KG1 (cell line): Measurements from ENCODE around the gene APBB2.
"Not testable (repeated sequence)": the region's sequence is repeated elsewhere in the genome, so short reads cannot be mapped to it uniquely, and the experiment has no call there.

ENCODE experiments used
- DNase-seq: peaks from one replicate; lab custom pipeline; 2025; lab: John Stamatoyannopoulos, UW

The APBB2 gene

DNA sequence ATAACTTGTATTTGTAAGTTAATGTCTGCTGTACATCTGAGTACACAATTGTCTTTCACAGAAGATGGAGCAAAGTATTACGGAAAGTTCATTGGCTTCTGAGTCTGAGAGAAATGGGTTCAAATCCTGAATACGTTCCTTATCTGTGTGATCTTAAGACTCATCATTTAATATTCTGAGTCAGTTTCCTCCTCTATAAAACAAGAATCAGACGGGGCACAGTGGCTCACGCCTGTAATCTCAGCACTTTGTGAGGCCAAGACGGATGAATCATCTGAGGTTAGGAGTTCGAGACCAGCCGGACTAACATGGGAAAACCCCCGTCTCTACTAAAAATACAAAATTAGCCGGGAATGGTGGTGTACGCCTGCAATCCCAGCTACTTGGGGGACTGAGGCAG lies 57.8 kb downstream of the APBB2 start:
- no peak for DNase-seq

DNA sequence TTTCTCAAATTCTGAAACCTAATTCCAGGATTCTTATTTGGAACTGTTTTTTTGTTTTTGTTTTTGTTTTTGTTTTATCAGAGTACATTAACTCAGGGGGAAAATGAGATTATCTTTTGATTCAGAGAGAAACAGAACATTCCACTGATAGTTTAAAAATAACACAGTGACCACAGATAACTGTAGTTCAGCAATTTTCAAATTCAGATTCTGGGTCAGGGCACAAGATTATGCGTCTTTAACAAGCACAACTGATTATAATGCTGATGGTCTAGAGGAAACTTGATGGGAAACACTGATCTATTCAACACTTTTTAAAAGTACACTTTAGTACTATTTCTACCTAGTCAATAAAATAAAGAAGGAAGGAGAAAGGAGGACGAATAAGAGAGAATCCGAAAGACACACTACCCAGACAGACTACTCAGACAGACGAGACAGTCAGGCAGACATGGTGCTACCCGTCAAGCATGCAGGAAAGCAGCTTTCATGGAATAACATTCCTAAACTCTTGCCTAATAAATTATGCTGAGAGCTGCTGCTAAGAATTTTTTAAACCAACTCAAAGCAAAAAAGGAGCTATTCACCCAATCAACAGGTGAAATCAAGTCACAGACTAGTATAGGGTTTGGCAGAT lies 59.0 kb downstream of the APBB2 start:
- DNase-seq, result no peak

DNA sequence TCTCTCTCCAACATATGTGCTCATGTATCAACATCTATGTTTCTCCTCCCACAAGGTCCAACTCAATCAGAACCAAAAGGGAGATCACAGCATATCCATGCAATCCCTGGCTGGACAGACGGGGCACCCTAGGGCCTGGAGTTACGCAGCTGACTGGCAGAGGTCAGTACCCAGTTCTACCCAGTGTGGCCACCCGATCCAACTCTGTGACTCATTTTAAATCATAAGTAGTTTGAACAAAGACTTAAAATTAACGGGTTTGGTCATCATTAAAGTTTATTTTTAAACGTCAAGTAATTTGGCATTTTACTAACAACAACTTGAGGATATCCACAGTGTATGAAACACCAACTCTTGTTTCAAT lies 59.5 kb downstream of the APBB2 start:
- DNase-seq, result no peak

DNA sequence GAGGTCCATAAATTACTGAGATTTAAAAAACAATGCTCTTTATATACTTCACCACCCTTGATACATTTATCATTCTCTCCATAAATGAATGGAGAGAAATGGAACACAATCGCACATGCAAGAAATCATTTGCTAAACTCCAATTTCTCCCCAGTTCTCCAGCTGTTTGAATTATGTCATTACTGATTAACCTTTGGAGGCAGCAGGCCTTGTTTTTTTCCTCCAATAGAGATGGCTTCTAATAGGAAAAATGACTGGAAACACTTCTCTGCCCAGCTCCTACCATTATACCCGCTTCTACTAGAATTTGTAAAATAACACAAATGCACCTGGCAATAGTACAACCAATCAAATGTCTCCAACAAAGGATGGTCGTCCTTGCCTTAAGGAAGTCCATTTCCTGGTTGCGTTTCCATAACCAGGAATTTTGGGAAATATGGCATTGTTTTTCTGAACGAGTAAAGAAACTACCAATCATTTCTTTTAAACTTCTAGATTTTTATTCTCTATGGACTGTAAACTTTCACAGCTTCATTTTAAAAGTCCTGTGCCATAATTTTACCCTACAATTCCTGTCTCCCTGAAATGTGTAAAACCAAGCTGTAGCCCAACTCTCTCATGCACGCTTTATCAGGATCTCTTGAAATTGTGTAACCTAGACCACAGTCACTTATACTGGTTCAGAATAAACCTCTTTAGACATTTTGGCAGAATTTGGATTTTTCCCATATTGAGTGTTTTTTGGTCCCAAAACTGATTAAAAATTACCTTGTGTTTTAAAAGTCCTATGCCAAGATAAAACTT lies 60.1 kb downstream of the APBB2 start:
- DNase-seq, result no peak

DNA sequence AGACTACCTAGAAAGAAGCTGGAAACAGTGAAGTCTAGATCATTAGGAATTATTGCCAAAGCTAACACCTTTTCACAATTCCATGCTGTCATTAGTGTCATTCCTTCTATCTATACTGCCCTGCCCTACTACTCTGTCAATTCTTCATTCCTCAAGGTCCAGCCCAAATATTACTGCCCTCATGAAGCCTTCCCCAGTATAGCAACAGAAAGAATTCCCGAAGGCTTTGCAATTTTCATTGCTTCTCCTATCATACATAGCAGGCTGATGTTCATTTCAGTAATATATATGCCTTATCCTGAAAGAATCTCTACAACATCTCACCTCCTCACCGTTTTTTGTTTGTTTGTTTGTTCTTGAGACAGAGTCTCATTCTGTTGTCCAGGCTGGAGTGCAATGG lies 63.9 kb downstream of the APBB2 start:
- no peak for DNase-seq

DNA sequence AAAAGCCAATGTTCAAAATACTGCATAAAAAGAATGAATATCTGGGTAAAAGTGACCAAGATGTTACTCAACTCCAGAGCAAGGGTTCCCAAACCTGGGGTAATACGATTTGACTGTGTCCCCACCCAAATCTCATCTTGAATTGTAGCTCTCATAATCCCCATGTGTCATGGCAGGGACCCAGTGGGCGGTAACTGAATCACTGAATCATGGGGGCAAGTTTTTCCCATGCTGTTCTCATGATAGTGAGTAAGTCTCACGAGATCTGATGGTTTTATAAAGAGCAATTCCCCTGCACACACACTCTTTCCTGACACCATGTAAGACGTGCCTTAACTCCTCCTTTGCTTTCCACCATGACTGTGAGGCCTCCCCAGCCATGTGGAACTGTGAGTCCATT lies 64.8 kb downstream of the APBB2 start:
- DNase-seq, result not testable (repeated sequence)

DNA sequence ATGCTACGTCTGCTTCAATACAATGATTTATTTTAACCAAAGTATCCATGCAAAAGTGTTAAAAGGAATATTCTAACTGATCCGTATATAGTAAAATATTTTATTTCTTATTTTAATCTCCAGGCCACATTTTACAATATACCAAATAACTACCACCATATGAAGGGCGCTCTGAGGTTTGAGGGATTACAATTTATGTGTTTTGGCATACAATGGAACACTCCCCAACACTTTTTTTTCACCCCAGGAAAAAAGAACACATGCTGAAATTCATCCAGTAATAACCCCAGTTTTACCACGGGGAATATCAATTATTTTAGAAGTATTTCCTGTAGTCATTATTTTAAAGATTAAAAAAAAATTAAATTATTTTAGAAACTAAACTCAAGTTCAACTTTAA lies 65.4 kb downstream of the APBB2 start:
- no peak for DNase-seq

DNA sequence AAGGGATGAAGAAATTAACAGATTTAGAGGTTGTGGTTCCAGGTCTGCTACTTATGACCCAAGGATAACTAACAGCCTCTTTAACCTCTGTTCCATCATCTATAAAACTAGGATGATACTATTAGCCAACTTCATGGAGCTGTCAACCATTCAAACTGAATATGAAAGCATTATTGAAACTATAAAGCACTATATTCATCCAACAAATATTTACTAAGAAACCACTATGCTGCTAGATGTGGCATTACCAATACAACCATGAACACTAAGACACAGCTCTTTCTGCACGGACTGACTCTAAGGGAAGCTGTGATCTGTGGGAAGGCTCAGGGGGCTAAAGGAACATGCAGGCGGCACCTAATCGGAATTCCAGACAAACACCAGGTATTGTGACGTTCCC lies 66.0 kb downstream of the APBB2 start:
- no peak for DNase-seq

DNA sequence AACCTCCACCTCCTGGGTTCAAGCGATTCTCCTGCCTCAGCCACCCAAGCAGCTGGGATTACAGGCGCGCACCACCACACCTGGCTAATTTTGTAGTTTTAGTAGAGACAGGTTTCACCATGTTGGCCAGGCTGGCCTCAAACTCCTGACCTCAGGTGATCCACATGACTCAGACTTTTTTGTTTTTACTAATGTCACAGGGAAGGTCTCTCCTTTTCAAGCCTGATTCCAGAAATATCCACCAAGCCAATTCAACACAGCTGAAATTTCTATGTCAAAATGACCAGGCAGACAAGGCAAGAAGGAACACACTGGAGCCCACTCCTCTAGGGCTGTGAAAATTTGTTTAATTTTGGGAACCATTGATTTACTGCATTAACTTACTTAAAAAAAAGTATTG lies 66.8 kb downstream of the APBB2 start:
- DNase-seq, result not testable (repeated sequence)

DNA sequence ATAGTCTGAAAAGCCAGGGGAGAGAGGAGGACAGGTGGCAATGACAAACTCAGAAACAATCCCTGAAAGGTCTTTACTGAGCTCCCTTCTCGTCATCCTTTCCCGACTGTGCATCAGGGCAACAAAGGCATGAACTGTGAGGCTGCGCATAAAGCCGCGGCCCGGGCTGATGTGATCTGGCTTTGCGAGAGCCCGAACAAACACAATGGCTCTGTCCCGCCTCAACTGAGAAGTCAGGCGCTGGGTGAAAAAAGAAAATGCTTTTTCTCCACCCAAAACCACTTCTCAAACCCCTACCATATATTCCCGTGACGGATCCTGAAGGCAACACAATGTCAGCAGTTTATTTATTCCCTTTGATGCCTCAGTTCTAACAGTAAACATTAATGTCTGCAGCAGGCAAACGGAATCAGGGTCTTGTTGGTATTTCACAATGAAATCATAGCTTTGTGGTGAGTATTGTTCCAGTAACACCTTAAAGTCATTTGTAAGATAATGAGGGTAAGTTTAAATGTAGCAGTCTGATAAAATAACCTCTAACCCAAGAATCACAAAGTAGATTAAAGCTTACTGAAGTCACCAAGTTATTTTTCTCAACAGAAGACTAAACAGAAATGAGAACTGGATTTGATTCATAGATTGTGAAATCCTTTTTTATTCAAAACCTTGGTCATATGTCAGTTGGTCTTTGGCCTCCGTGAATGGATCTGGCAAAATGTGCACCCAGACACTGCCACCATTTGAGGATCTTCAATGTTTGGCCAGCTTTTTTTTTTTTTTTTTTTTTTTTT lies 67.4 kb downstream of the APBB2 start:
- DNase-seq, result no peak

DNA sequence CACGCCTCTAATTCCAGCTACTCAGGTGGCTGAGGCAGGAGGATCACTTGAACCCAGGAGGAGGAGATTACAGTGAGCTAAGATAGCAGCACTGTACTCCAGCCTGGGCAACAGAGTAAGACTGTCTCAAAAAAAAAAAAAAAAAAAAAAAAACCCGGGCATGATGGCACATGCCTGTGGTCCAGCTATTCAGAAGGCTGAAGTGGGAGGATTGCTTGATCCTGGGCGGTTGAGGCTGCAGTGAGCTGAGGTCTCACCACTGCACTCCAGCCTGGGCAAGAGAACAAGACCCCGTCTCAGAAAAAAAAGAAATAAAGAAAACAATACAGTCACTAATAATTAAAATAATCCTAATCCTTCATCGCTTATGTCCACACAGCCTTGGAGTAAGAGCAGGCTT lies 68.1 kb downstream of the APBB2 start:
- no peak for DNase-seq

DNA sequence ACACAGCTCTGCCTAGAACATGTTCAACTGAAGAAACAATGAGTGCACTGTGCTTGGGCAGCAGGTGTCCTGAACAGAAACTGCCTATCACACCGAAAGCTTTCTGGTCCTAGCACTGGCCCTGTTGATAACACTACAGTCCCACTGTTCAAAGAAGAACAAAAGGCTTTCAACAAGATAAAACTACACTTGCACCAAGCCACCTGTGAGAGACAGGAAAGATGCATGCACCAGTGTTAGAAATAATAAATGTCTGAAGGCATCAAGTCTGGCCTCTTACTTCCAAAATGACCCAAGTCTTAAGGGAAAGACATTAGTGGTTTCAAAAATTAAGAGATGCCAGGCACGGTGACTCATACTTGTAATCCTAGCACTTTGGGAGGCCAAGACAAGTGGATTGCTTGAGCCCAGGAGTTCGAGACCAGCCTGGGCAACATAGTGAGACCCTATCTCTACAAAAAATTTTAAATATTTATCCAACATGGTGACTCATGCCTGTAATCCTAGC lies 68.7 kb downstream of the APBB2 start:
- DNase-seq, result no peak

DNA sequence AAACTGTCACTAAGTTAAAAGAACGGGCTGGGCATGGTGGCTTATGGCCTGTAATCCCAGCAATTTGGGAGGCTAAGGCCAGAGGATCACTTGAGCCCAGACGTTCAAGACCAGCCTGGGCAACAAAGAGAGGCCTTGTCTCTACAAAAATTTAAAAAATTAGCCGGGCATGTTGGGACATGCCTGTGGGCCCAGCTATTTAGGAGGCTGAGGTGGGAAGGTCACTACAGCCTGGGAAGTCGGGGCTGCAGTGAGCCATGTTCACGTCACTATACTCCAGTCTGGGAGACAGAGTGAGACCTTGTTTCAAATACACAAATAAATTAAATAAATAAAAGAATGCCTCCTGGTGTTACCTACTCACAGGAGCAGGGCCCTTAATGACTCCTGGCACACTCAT lies 69.5 kb downstream of the APBB2 start:
- no peak for DNase-seq

DNA sequence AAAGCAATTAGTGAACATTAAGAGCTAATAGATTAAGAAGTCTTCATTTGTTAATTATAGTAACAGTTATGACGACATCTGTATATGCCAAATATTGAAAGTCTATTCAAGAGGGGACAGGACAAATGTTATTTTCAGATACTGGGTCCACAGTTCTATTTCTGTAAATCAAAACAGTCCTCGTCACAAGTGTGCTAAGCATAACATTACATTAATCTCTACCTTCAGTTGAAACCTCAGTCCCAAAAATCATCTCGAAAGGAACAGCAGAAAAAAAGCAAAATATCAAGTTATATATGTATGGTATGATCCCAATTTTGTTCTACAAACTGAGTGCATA lies 70.3 kb downstream of the APBB2 start:
- no peak for DNase-seq

DNA sequence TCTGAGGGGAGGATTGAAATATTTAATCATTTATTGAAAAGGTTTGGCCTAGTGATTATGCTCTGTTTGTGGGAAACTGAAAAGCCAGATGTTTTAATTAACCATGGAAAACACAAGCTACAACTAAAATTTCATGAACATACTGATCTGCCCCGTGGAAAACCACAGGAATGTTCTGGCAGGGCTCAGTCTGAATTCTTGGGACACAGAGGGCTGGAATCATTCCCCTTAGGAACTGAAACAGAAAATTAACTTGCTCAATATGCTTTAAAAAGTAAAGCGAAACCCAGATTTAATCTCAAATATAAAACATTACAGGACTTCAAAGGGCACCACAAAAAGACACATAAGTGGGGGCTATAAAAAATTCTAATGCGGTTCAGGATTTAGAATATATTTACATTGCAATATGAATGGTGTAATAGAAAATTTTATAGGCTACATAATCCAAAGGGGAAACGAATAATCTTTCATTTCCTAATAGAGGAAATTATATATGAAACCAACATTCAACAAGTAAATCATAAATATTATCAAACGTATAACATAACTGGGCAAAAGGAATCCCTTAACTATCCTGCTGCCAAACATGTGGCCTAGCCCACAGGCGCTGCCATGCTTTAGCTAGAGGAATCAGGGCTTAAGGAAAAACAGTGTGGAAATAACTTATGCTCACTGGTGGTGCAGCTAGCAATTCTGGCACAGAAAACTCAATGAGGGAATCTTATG lies 70.9 kb downstream of the APBB2 start:
- DNase-seq, result no peak

DNA sequence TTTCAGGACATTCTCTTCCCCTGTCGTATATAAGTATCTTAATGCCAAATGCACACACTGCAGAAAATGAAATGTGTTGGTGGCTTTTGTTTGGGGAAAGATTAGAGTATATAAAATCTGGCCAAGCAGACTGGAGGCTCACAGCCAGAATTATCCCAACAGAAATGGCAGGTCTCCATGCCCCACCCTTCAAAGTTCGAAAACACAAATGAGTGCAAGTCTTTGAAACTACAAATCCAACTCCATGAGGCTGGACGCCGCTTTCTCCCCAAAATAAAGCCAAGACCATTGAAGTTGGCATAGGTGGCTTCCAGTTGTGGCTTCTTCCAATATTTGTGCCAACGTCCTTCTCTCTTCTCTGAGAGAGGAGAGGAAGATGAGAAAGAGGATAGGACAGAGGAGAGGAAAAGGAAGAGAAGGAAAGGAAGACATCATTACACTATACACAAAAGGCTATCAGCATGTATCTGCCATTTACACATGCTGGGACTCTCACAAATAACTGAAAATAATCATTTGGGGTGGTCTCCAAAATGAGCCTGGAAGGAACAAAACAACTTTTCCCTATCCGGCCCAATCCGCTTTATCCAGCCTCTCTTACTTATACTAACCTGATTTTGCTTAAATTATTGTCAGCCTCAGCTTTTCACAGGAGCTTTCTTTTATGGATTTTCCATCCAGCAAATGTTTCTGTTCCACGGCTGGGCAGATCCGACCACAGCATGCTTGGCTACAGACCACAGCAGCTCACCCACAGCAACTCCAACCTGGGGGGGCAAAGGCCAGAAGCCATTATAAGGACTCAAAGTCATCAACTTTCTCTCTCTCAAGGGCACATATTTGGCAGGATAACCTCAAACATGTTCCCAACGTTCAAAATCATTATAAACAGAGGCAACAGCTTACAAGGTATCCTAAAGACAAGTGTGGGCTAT lies 71.7 kb downstream of the APBB2 start:
- DNase-seq, result no peak

DNA sequence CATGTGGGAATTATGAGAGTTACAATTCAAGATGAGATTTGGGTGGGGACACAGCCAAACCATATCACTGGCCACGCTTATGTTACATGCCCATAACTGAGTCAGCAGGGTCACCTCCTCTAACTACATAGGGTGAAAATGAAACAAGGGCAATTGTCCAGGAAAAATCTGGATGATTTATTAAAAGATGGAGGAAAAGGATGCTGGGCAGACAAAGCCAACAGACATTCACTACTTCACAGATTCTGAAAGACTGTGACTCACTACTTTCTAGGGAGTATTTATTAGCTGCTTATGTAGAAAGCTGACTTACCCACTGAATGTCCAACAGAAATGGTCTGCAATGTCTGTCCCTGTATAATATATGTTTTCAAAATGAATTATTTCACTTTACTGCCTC lies 72.4 kb downstream of the APBB2 start:
- DNase-seq, result no peak

DNA sequence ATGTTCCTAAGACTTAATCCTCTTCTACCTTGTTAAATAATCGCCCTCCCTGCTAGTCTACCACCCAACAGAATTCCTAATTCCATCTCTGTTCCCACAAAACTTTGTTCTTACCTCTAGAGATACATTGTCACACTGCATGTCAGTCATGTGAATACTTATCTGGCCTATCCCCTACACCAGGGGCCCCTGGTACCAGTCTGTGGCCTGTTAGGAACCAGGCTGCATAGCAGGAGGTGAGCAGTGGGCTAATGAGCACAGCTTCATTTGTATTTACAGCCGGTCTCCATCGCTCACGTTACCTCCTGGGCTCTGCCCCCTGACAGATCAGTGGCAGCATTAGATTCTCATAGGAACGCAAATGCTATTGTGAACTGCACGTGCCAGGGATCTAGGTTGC lies 73.9 kb downstream of the APBB2 start:
- no peak for DNase-seq

DNA sequence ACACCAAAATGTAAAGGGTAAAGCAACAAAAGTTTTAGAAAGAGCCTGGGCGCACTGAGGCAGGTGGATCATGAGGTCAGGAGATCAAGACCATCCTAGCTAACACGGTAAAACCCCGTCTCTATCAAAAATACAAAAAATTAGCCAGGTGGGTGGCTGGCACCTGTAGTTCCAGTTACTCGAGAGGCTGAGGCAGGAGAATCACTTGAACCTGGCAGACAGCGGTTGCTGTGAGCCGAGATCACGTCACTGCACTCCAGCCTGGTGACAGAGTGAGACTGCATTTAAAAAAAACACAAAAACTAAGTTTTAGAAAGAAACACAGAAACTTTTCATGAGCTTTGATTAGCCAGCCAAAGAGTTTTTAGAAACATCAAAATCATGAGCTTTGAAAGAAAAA lies 76.5 kb downstream of the APBB2 start:
- no peak for DNase-seq

DNA sequence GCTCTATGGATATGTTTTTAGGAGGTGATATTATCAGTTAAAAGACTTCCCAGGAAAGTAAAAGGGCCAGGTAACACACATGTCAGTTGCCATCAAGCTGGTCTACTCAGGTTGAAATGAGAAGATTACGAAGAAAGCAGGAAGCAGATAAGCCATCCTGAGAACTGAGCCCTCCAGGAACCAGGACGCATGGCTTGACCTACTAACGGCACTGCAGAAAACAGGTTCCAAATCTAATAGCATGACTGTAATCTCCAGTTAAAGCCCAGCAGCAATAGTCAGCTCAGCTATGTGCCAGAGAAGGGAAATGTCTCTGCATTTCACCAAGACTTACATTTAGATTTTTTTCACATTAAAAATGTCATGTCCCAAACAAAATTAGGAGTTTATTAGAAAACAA lies 77.9 kb downstream of the APBB2 start:
- DNase-seq, result no peak

DNA sequence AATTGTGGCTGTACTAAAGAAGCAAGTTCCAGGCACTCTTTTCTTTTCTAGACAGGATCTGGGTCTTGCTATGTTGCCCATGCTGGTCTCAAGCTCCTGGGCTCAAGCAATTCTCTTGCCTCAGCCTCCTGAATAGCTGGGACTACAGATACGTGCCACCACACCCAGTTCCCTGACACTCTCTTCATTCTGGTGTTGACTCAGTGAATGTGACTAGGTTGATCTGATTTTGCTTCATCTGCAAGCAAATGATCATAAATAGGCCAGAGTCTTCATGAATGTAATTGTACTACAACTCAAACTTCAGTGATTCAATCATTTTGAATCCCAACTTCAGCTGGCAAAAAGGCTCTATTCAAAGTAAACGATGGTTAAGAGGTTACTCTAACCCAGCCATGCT lies 78.5 kb downstream of the APBB2 start:
- DNase-seq, result no peak
